Left ventricle myocardium inferior (tissue), 1 donor: ENCODE measurements around the gene SETBP1. TPM values are rescaled to one million over a fixed set of nuclear protein-coding genes. Genes with fewer than 3 reads are reported as not detected.

Experiments used
- DNase-seq: peaks from one replicate; pipeline ENCODE4 v3.0.0-alpha.2; 2020
- H3K27ac ChIP-seq: fragments of 200-600 bp; replicated peaks from 2 replicates; pipeline ENCODE4 v1.8.0; 2021
- H3K27me3 ChIP-seq: fragments of 200-600 bp; 2 replicates; pipeline ENCODE4 v1.8.0; 2021; ENCODE audit warnings: low read depth
- H3K36me3 ChIP-seq: fragments of 200-600 bp; 2 replicates; pipeline ENCODE4 v1.8.0; 2021
- H3K4me1 ChIP-seq: fragments of 200-600 bp; 2 replicates; pipeline ENCODE4 v1.8.0; 2021
- H3K4me3 ChIP-seq: fragments of 200-600 bp; 2 replicates; pipeline ENCODE4 v1.8.0; 2021; ENCODE audit warnings: mild to moderate bottlenecking, moderate library complexity
- H3K9me3 ChIP-seq: fragments of 200-600 bp; replicated peaks from 2 replicates; pipeline ENCODE4 v1.8.0; 2021
- intact Hi-C: fragments of 100-400 bp; cut with micrococcal nuclease; formaldehyde crosslinking; loops from one replicate; pipeline ENCODE4 v1.11.0; 2022
- total RNA-seq: library from RNA; stranded (reverse); fragmentation: NEBNext Ultra II Directional; extraction: Animal tissue kit (Norgen Biotek cat#: 25700); gene quantifications from one replicate; pipeline ENCODE4 v1.2.1, GENCODE V29; 2021
- TF ChIP-seq, protein P1 (sequence below): fragments of 200-600 bp; IDR thresholded peaks from 2 replicates; pipeline ENCODE4 v1.8.0; 2021; ENCODE audit warnings: antibody characterized with exemption, mild to moderate bottlenecking, borderline replicate concordance
- donor health status: DM: no; HTN: yes; CAD: no; lungs with severe emphysema.

Gene SETBP1
- total RNA-seq, 1 donor from 2014 or later: 10.3 TPM

DNA sequence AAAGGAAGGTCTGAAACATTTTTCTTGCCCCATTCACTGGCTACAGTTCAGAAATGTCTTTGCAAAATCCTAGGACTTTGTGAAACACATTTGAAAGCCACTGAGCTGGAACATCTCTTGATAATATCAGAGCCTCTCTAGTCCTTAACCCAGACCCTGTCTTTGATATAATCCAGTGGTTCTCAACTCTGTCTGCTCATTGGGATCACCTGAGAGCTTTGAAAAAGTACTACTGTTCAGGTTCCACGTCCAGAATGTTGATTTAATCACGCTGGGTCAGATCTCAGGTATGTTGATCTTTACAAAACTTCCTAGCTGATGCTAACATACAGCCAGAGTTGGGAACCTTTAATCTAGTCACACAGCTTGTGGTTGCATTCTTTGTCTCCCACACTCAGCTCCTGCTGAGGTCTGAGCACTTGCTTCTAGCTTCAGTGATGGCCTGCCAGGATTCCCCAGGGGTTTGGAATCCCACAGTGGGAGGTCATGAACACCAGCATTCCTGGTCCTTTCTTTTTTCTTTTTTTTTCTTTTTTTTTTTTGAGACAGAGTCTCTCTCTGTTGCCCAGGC is 262.7 kb downstream of the SETBP1 start:
- Histone ChIP-seq H3K4me1 (peaks cover 16% of the 10 kb centered on the region), H3K36me3 (no peaks in the 10 kb centered on the region), H3K9me3 (no peaks in the 10 kb centered on the region), H3K27ac (no peak overlapping the region), H3K4me3 (no peak overlapping the region), H3K27me3 (no peaks in the 10 kb centered on the region)
- no peak for DNase-seq
- intact Hi-C loops: no loop called here
- TF ChIP-seq, protein P1, sequence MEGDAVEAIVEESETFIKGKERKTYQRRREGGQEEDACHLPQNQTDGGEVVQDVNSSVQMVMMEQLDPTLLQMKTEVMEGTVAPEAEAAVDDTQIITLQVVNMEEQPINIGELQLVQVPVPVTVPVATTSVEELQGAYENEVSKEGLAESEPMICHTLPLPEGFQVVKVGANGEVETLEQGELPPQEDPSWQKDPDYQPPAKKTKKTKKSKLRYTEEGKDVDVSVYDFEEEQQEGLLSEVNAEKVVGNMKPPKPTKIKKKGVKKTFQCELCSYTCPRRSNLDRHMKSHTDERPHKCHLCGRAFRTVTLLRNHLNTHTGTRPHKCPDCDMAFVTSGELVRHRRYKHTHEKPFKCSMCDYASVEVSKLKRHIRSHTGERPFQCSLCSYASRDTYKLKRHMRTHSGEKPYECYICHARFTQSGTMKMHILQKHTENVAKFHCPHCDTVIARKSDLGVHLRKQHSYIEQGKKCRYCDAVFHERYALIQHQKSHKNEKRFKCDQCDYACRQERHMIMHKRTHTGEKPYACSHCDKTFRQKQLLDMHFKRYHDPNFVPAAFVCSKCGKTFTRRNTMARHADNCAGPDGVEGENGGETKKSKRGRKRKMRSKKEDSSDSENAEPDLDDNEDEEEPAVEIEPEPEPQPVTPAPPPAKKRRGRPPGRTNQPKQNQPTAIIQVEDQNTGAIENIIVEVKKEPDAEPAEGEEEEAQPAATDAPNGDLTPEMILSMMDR: no peak

DNA sequence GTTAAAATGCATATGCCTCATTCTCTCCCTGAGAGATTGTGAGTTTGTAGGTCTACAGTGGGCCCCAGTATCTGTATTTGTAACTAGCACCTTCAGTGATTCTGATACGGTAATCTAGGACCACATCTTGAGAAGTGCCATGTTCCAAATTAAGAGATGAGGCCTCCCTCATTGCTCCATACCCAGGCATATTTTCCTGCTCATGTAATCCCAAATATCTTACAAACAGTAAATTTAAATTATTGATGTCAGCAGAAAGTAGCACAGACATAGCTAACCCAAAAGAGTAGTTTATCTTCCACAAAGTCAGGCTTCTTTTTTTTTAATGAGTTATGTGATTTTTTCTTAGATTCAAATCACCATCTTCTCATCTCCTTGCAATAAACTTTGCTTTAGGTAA is 263.8 kb downstream of the SETBP1 start:
- DNase-seq: no peak
- Histone ChIP-seq H3K27ac (no peak overlapping the region), H3K27me3 (no peaks in the 10 kb centered on the region), H3K4me1 (peaks cover 13% of the 10 kb centered on the region), H3K4me3 (no peak overlapping the region), H3K36me3 (no peaks in the 10 kb centered on the region), H3K9me3 (no peaks in the 10 kb centered on the region)
- TF ChIP-seq, protein P1: no peak
- intact Hi-C loops: no loop called here

DNA sequence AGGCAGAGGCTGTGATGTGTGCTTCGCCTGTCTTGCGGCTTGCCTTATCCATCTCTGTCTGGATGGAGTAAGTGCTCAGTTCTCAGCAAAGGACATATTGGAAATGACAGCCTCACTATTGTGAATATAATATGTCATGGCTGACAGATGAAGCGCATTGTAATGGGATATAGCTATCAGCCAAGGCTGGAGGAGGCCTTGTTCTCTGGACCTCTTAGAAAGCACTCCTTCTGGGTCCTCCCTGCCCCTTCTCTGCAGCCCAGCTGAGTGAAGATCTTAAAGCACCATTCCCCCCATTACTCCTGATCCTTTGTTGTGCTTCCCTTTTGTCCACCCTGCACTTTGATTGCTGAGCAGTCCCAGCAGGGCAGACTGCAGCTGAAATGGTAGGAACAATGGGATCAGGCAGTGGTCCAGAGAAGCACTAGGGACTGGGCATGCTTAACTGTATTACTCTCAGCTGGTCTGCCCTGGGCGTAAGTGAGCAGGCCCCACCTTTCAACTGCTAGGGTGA is 265.3 kb downstream of the SETBP1 start:
- no peak overlapping the region for H3K4me3 ChIP-seq
- no peaks in the 10 kb centered on the region for H3K27me3 ChIP-seq
- TF ChIP-seq, protein P1: no peak
- DNase-seq: no peak
- H3K9me3 ChIP-seq: no peaks in the 10 kb centered on the region
- intact Hi-C loops: no loop called here
- no peak overlapping the region for H3K27ac ChIP-seq
- H3K4me1 ChIP-seq: peaks cover 13% of the 10 kb centered on the region
- peaks cover 11% of the 10 kb centered on the region for H3K36me3 ChIP-seq

DNA sequence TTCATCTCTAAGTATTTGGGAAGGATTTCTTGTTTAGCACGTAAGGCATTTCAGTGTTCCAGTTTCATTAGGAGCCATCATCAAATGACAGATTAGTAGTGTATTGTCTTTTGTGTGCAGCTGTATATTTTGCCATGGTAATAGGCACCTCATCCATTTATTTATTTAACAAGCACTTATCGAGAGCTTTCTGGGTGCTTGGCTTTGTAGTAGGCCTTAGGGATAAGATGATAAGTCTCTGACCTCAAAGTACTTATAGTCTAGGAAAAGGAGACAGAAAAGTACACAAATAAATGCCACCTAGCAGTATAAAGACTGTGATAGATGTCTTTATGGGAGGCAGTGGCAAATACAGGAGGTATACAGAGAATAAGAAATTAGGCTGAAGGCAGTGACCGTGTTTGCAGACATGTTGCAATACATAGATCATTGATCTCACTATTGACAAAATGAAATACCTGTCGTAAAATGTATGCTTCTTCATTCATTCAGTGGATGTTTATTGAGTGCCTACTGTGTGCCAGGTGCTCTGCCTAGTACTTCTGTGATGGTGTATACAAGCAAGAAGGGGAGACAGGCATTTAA is 265.9 kb downstream of the SETBP1 start:
- peaks cover 11% of the 10 kb centered on the region for H3K36me3 ChIP-seq

DNA sequence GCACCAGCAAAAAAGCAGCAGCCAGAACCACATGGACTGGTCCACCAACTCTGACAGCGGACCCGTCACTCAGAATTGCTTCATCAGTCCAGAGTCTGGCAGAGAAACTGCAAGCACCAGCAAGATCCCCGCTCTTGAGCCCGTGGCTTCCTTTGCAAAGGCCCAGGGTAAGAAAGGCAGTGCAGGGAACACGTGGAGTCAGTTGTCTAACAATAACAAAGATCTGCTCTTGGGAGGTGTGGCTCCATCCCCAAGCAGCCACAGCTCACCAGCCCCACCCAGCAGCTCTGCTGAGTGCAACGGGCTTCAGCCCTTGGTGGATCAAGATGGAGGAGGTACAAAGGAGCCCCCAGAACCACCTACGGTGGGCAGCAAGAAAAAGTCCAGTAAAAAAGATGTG is 269.3 kb downstream of the SETBP1 start:
- intact Hi-C loops: loop anchor here (10.0 kb wide), 1 partner anchor 275 kb away; no protein-coding TSS in a partner anchor
- H3K36me3 ChIP-seq: peaks cover 25% of the 10 kb centered on the region
- no peak for DNase-seq
- H3K9me3 ChIP-seq: no peaks in the 10 kb centered on the region
- TF ChIP-seq, protein P1: no peak
- H3K4me3 ChIP-seq: no peak overlapping the region
- H3K27me3 ChIP-seq: no peaks in the 10 kb centered on the region
- H3K27ac ChIP-seq: no peak overlapping the region
- peaks cover 6% of the 10 kb centered on the region for H3K4me1 ChIP-seq

More for the DNA sequence above, 265.9 kb downstream of the SETBP1 start:
- H3K27me3 ChIP-seq: no peaks in the 10 kb centered on the region
- no peak overlapping the region for H3K4me3 ChIP-seq
- H3K9me3 ChIP-seq: no peaks in the 10 kb centered on the region
- H3K4me1 ChIP-seq: peaks cover 13% of the 10 kb centered on the region
- no peak overlapping the region for H3K27ac ChIP-seq
- DNase-seq: no peak
- intact Hi-C loops: no loop called here
- TF ChIP-seq, protein P1: no peak
